HG03457 (cell line): Measurements from ENCODE around the gene IBA57.

Source experiments
- ATAC-seq: cut with Tn5 transposase; IDR thresholded peaks from one replicate; pipeline ENCODE4 v1.9.1; 2021; ENCODE audit warnings: moderate number of reproducible peaks; ENCODE audit not compliant: unreplicated experiment

The IBA57 gene

GRCh38 chr1:228165372-228166169 lies at the start of gene IBA57:
Gene IBA57 (plus strand): TSS chr1:228165804. CDS start chr1:228165817, 13 bp downstream.
- peak; percentile 76 for ATAC-seq

- ATAC-seq: no peak
Measured at GRCh38 chr1:228117335-228117734, 48.3 kb upstream of the IBA57 start.

GRCh38 chr1:228118040-228118439 lies 47.6 kb upstream of the IBA57 start:
- no peak for ATAC-seq

GRCh38 chr1:228120351-228120750 lies 45.3 kb upstream of the IBA57 start:
- ATAC-seq: no peak

- ATAC-seq: no peak
Measured at GRCh38 chr1:228120857-228121489, 44.6 kb upstream of the IBA57 start.

GRCh38 chr1:228122921-228123441 lies 42.6 kb upstream of the IBA57 start:
- ATAC-seq: no peak

GRCh38 chr1:228123505-228123904 lies 42.1 kb upstream of the IBA57 start:
- no peak for ATAC-seq

- ATAC-seq: no peak
Measured at GRCh38 chr1:228125185-228125584, 40.4 kb upstream of the IBA57 start.

- no peak for ATAC-seq
Measured at GRCh38 chr1:228131766-228132165, 33.8 kb upstream of the IBA57 start.

GRCh38 chr1:228134591-228134990 lies 31.0 kb upstream of the IBA57 start:
- ATAC-seq: no peak

GRCh38 chr1:228136901-228137300 lies 28.7 kb upstream of the IBA57 start:
- ATAC-seq: no peak

- no peak for ATAC-seq
Measured at GRCh38 chr1:228139406-228139930, 26.1 kb upstream of the IBA57 start.

GRCh38 chr1:228139931-228140723 lies 25.5 kb upstream of the IBA57 start, which contains the start of gene GUK1:
Gene GUK1 (plus strand): TSS chr1:228140279. CDS start chr1:228140303, 24 bp downstream.
- peak; percentile 89 for ATAC-seq

GRCh38 chr1:228140724-228141225 lies 24.8 kb upstream of the IBA57 start:
- no peak for ATAC-seq

- no peak for ATAC-seq
Measured at GRCh38 chr1:228141226-228142044, 24.2 kb upstream of the IBA57 start.

GRCh38 chr1:228142155-228142691 lies 23.4 kb upstream of the IBA57 start:
- no peak for ATAC-seq

GRCh38 chr1:228142701-228143136 lies 22.9 kb upstream of the IBA57 start:
- ATAC-seq: no peak

- ATAC-seq: no peak
Measured at GRCh38 chr1:228143480-228144192, 22.0 kb upstream of the IBA57 start.
